Measurements from ENCODE around the gene SNTA1. TPM values are rescaled to one million over a fixed set of nuclear protein-coding genes. Genes with fewer than 3 reads are reported as not detected.

SNTA1 gene
- polyA plus RNA-seq, 1 donor (not counting 4 experiments of a cell fraction or from before 2014, with no cell fraction given): 3.6 TPM

DNA sequence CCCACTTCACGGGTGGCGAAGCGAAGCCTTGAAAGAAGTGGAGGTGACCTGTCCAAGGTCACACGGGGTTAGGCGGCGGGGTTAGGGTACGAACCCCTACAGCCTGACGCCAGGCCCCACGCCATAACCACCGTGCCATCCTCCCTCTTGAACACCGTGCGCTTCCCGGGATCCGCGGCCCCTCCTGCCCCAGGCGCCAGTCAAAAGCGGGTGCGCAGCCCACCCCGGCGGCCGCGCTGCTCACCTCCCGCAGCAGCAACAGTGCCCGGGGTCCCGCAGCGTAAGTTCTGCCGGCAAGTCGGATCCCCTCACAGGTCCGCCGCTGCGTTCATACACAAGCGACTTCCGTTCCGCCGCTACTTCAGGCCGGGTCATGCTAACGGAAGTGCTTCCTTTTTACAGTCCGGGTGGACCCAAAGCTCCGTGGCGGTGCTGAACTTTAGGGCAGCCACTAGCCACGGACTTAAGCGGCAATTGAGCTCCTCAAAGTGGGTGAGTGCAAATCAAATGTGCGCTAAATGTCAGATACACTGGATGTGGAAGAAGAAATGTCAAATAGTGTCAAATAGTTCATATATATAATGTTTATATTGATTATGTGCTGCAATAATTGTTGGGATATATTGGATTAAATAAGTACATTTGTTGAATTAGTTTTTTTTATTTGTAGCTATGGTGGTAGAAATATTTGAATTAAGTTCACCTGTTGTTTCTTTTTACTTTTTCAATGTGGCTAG is 42.2 kb downstream of the SNTA1 start, which contains the start of gene CDK5RAP1:
Gene CDK5RAP1 (minus strand): TSS at position 336 of the 737 bp plus-strand sequence. CDS start 4,455 bp downstream, outside the sequence.
- H3K27ac ChIP-seq (ENCODE audit: control insufficient read depth, insufficient read depth, low read length): peak within 1 kb of the TSS; percentile 64
- DNase-seq (ENCODE audit: low read depth, low spot score): no peak
- peak within 1 kb of the TSS; percentile 87 to 100 (median 98) for H3K4me3 ChIP-seq (ENCODE audit: control insufficient read depth in 2 of 3, extremely low read depth in 1 of 3, insufficient read depth in 2 of 3, low read depth in 1 of 3, low read length in 3 of 3)
- H3K9ac ChIP-seq (ENCODE audit: control insufficient read depth, extremely low read depth, insufficient read depth, low read length): peak within 1 kb of the TSS; percentile 92
- dilution Hi-C loops (cut with MboI; ENCODE audit: extremely low pct_ligation_motif_present, low sequenced_read_pairs): no loop called here
- no peaks in the 10 kb centered on the region for H3K36me3 ChIP-seq (ENCODE audit: control insufficient read depth in 2 of 2, extremely low read depth in 1 of 2, insufficient read depth in 2 of 2, low read length in 2 of 2)
- H2AFZ ChIP-seq (ENCODE audit: control insufficient read depth, low read length): peak within 1 kb of the TSS; percentile 96
- TF ChIP-seq, protein P1, sequence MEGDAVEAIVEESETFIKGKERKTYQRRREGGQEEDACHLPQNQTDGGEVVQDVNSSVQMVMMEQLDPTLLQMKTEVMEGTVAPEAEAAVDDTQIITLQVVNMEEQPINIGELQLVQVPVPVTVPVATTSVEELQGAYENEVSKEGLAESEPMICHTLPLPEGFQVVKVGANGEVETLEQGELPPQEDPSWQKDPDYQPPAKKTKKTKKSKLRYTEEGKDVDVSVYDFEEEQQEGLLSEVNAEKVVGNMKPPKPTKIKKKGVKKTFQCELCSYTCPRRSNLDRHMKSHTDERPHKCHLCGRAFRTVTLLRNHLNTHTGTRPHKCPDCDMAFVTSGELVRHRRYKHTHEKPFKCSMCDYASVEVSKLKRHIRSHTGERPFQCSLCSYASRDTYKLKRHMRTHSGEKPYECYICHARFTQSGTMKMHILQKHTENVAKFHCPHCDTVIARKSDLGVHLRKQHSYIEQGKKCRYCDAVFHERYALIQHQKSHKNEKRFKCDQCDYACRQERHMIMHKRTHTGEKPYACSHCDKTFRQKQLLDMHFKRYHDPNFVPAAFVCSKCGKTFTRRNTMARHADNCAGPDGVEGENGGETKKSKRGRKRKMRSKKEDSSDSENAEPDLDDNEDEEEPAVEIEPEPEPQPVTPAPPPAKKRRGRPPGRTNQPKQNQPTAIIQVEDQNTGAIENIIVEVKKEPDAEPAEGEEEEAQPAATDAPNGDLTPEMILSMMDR (optimal IDR thresholded peaks at IDR 0.05 in 1 of 3, IDR thresholded peaks at IDR 0.05 in 1 of 3, conservative IDR thresholded peaks at IDR 0.05 in 1 of 3; ENCODE audit: extremely low read depth in 1 of 3, insufficient read depth in 2 of 3, low read length in 3 of 3): peak in 1 of 3 experiments; percentile 14
- TF ChIP-seq EZH2 (IDR thresholded peaks at IDR 0.05; ENCODE audit: low read length): no peak
- no peaks in the 10 kb centered on the region for H3K27me3 ChIP-seq (ENCODE audit: control insufficient read depth, extremely low read depth, insufficient read depth, low read length)
- H3K9me1 ChIP-seq (ENCODE audit: control insufficient read depth, extremely low read depth, insufficient read depth, low read length): no peaks in the 10 kb centered on the region
- peak; percentile 32 for FAIRE-seq
- H4K20me1 ChIP-seq (ENCODE audit: control insufficient read depth, extremely low read depth, insufficient read depth, low read length): no peaks in the 10 kb centered on the region
- H3K9me3 ChIP-seq (ENCODE audit: control insufficient read depth, low read depth, low read length): no peaks in the 10 kb centered on the region
- H3K79me2 ChIP-seq (ENCODE audit: control insufficient read depth, insufficient read depth, low read length): peaks cover 56% of the 10 kb centered on the region
- H3K4me1 ChIP-seq (ENCODE audit: control insufficient read depth, extremely low read depth, insufficient read depth, low read length): peaks cover 28% of the 10 kb centered on the region
- H3K4me2 ChIP-seq (ENCODE audit: control insufficient read depth, extremely low read depth, insufficient read depth, low read depth, low read length): peak within 1 kb of the TSS; percentile 82

DNA sequence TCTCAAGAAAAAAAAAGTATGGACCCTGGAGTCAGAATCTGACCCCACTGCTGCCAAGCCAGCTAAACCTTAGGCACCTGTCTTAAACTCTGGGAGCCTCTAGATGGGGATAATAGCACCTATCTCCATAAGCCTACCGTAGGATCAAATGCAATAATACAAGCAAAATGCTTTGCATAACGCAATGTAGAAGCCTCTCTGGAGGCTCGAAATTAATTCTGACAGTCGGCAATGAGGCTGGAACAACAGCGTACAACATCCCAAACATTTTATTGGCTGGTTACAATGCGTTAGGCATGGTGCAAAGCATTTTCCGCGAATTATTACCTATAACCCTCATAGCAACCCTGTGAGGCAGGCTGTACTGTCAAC is 42.8 kb downstream of the SNTA1 start:
- H4K20me1 ChIP-seq (ENCODE audit: control insufficient read depth, extremely low read depth, insufficient read depth, low read length): no peaks in the 10 kb centered on the region
- peak overlapping the region; percentile 82 for H3K4me2 ChIP-seq (ENCODE audit: control insufficient read depth, extremely low read depth, insufficient read depth, low read depth, low read length)
- DNase-seq (ENCODE audit: low read depth, low spot score) (no peak), FAIRE-seq (no peak)
- peak overlapping the region; percentile 87 to 100 (median 98) for H3K4me3 ChIP-seq (ENCODE audit: control insufficient read depth in 2 of 3, extremely low read depth in 1 of 3, insufficient read depth in 2 of 3, low read depth in 1 of 3, low read length in 3 of 3)
- peaks cover 56% of the 10 kb centered on the region for H3K79me2 ChIP-seq (ENCODE audit: control insufficient read depth, insufficient read depth, low read length)
- peak overlapping the region; percentile 92 for H3K9ac ChIP-seq (ENCODE audit: control insufficient read depth, extremely low read depth, insufficient read depth, low read length)
- H3K9me3 ChIP-seq (ENCODE audit: control insufficient read depth, low read depth, low read length): no peaks in the 10 kb centered on the region
- TF ChIP-seq, protein P1 (optimal IDR thresholded peaks at IDR 0.05 in 1 of 3, IDR thresholded peaks at IDR 0.05 in 1 of 3, conservative IDR thresholded peaks at IDR 0.05 in 1 of 3; ENCODE audit: extremely low read depth in 1 of 3, insufficient read depth in 2 of 3, low read length in 3 of 3): peak in 2 of 3 experiments; percentile 18 to 38
- no peak for TF ChIP-seq EZH2 (IDR thresholded peaks at IDR 0.05; ENCODE audit: low read length)
- H3K4me1 ChIP-seq (ENCODE audit: control insufficient read depth, extremely low read depth, insufficient read depth, low read length): peaks cover 28% of the 10 kb centered on the region
- peak overlapping the region; percentile 64 for H3K27ac ChIP-seq (ENCODE audit: control insufficient read depth, insufficient read depth, low read length)
- peak overlapping the region; percentile 96 for H2AFZ ChIP-seq (ENCODE audit: control insufficient read depth, low read length)
- no peaks in the 10 kb centered on the region for H3K36me3 ChIP-seq (ENCODE audit: control insufficient read depth in 2 of 2, extremely low read depth in 1 of 2, insufficient read depth in 2 of 2, low read length in 2 of 2)
- no peaks in the 10 kb centered on the region for H3K9me1 ChIP-seq (ENCODE audit: control insufficient read depth, extremely low read depth, insufficient read depth, low read length)
- dilution Hi-C loops (cut with MboI; ENCODE audit: extremely low pct_ligation_motif_present, low sequenced_read_pairs): no loop called here
- no peaks in the 10 kb centered on the region for H3K27me3 ChIP-seq (ENCODE audit: control insufficient read depth, extremely low read depth, insufficient read depth, low read length)
